ENCODE data around the gene HS3ST3B1.

Gene HS3ST3B1

DNA sequence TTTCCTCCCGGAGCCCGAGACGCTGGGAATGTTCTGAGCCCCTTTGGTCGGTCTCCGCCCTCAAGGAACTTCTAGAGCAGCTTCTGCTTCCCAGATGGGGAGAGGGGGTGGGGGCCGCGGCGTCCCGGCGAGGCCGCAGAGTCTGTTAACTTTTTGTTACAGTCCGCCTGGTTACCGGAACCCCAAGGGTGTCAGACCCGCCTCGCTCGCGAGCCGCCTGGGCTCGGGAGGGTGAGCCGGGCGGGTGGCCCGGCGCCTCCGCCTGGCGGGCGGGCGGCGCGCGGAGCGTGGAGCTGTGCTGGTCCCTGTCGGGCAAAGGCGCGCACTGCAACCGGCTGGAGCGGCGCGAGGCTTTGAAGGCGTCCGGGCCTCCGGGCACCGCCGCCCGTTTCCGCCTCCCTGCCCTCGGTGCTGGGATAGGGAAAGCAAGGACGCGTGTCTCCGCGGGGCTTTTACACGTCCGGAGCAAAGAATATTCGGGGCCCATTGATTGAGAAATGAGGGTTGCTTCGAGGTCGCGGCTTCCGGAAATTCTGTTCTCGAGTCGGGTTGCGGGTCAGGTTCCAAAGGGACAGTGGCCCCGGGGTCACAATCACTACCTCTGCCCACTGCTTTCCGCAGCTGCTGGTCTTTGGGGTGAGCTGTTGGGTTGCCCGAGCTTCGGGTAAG is 1.7 kb downstream of the HS3ST3B1 start:
- in situ Hi-C loops (cut with HindIII; ENCODE audit: low sequenced_read_pairs), result loop anchor here (25.0 kb wide), 1 partner anchor 715 kb away; no protein-coding TSS in a partner anchor

DNA sequence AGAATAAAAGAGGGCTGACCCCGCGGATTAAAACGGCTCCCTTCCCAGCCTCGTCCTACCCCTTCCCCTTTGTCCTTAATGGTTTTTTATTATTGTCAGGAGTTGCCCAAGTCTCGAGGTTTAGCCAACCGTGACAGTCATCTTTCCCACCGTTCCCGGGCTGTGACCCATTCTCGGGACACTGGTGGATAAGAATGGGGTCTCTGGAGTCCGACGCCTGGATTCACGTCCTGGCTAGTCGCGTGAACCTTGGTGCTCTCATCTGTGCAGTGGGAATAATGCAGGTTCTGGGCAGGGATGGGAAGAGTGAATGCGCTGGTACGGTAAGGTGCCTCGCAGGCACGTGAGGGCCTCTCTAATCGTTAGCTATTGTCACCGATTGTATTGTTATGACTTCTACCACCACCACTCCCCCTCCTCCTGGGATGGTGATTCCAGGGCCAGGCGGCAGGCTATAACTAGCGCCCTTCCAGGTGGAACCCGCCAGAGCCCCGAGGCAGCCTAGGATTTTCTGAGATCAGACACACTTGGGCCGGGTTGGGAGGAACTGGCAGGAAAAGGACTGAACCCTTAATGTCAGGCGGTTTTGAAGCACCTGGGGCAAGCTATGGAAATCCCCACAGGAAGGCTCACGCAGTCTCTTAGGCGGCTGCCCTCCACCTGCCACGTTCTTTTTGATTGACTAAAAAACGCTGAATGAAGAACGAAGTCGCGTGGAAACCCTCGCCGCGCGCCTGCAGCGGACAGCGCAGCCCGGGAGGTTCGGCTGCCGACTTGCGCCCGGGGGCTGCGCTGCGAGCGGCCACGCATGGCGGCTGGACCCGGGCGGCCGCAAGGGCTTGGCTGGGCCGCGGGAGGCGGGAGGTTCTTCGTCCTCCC is 2.7 kb downstream of the HS3ST3B1 start:
- in situ Hi-C loops (cut with HindIII; ENCODE audit: low sequenced_read_pairs), result loop anchor here (25.0 kb wide), 1 partner anchor 716 kb away; no protein-coding TSS in a partner anchor

DNA sequence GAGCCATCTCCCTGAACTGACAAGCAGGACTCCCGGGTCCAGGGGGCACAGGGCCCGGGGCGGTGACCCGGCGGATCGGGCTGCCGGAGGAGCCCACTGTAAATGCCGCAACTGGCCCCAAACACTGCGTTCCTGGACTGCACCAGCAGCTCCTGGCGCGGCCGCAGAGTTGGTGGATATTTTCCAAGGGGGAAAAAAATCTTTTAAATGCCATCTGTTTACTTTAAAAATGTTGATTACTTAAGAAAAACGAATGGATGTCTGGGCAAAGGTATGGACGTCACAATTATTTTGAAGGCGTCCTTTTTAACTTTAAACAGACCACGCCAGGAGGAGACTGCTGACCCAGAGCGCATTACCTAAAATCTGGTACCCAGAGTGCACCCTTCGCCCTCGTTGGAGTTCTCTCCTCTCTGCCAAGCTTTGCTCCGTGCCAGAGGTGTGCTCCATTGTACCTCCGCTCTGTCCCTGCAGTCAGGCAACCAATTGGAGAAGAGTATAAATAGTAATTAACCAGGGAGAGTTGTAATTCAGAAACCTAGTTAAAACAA is 3.4 kb downstream of the HS3ST3B1 start:
- in situ Hi-C loops (cut with HindIII; ENCODE audit: low sequenced_read_pairs), result loop anchor here (25.0 kb wide), 1 partner anchor 717 kb away; no protein-coding TSS in a partner anchor

DNA sequence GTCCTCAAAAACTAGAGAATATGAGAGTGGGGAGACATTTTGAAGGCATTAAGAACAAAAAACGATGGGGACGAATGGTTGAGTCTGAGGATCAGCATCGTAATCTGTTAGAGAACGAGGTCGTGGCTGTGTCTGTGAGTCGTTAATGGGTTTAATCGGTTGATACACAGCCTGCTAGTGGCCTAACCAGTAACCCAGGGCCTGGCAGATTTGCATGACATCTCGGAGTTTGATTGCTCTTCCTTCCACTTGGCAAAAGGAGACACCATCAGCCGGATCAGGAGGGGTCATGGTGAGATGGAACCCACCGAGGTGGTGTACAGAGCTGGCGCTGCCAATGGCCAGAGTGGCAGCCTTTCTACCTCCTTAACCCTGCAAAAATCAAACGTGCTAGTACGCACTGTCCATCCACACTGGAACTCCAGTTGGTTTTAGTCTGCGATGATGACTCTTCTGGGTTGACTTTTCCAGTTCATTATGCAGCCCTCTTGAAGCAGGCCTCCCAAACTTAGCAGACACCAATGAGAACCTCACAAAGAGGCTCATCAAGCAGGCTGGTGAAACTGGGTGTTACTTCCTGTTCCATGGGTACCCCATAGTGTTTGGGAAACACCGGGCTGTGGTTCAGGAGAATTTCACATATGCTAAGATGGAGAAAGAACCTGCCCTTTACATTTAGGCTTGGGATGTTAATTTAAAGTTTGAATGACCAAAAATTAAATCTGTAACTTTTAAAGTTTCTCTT is 4.1 kb downstream of the HS3ST3B1 start:
- in situ Hi-C loops (cut with HindIII; ENCODE audit: low sequenced_read_pairs), result loop anchor here (25.0 kb wide), 1 partner anchor 718 kb away; no protein-coding TSS in a partner anchor

DNA sequence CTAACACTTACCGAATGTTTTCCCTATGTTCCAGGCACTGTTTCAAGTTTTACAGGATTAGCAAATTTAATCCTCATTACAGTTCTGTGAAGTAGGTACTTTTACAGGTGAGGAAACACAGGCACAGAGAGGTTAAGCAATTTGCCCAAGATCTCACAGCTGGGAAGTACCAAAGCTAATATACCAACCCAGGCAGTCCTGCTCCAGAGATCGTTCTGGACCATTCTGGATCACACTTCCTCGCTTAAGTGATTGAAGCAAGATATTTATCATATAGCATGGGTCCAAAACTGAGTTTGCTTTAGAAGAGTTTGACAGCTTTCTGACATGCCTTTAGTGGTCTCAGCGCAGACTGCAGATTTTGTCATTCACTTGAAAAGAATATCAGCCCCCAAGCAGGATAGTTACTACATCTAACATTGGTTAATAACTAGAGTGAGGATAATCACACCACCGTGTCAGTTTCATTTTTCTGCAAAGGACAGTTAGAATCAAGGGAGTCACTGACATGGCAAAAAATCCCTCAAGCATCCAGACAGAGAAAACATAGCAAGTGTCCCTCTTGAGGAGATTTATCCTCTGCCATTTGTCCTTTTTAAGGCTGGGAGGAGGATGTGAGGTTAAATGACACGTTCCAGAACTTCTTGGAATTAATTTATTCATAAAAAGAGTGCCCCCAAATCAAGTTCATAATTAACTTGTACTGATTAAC is 5.1 kb downstream of the HS3ST3B1 start:
- in situ Hi-C loops (cut with HindIII; ENCODE audit: low sequenced_read_pairs), result loop anchor here (25.0 kb wide), 1 partner anchor 719 kb away; no protein-coding TSS in a partner anchor

DNA sequence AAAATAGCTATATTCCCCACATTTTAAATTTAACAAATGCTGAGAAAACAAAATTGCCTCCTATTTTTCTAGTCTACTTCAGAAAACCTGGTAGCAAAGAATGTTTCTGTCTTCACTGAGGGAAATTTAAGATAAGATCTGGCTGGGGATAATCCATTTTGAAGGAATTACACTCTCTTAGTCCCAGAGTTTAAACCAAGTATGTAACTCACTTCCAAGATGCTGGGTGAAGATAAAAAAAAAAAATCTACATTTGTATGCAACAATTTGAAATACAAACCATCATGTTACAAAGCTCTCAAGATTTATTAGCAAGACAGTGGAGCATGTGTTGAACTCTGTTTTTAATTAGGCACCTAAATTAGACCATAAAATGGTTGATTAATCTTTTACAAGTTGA is 5.7 kb downstream of the HS3ST3B1 start:
- in situ Hi-C loops (cut with HindIII; ENCODE audit: low sequenced_read_pairs), result loop anchor here (25.0 kb wide), 1 partner anchor 719 kb away; no protein-coding TSS in a partner anchor

DNA sequence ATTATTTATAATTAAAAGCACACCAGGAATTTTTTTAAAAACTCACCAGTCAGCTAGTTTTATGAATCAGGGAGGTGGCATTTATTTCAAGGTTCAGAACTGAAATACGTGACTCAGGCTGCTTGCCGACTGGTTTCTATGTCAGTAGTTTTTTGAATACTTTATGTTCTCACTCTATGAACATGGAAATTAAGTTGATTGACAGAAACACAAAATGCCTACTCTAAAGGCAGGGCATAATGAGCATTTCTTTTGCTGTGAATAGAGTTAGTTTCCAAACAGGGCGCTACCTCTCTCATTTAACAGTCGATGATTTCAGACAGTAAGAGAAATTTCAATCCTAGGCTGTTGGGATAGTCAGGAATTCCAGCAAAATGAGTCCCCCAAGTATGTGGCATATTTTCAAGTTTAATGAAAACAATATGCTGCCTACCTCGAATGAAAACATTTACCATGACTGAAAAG is 6.7 kb downstream of the HS3ST3B1 start:
- in situ Hi-C loops (cut with HindIII; ENCODE audit: low sequenced_read_pairs), result loop anchor here (25.0 kb wide), 1 partner anchor 720 kb away; no protein-coding TSS in a partner anchor

DNA sequence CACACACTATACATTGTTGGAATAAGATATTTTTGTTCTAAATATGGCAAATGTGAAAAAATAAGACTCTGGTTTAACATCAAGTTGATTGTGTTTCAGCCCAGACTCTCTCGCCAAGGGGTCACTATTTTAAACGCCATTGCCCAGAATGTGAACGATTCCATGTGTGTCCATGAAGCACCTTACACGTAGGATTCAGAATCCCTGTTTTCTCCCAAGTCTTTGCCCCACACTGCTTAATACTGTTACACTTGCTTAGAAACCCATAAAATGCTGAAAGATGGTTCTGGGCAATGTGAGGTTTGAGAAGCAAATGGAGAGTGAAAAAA is 7.7 kb downstream of the HS3ST3B1 start:
- in situ Hi-C loops (cut with HindIII; ENCODE audit: low sequenced_read_pairs), result loop anchor here (25.0 kb wide), 1 partner anchor 721 kb away; no protein-coding TSS in a partner anchor

DNA sequence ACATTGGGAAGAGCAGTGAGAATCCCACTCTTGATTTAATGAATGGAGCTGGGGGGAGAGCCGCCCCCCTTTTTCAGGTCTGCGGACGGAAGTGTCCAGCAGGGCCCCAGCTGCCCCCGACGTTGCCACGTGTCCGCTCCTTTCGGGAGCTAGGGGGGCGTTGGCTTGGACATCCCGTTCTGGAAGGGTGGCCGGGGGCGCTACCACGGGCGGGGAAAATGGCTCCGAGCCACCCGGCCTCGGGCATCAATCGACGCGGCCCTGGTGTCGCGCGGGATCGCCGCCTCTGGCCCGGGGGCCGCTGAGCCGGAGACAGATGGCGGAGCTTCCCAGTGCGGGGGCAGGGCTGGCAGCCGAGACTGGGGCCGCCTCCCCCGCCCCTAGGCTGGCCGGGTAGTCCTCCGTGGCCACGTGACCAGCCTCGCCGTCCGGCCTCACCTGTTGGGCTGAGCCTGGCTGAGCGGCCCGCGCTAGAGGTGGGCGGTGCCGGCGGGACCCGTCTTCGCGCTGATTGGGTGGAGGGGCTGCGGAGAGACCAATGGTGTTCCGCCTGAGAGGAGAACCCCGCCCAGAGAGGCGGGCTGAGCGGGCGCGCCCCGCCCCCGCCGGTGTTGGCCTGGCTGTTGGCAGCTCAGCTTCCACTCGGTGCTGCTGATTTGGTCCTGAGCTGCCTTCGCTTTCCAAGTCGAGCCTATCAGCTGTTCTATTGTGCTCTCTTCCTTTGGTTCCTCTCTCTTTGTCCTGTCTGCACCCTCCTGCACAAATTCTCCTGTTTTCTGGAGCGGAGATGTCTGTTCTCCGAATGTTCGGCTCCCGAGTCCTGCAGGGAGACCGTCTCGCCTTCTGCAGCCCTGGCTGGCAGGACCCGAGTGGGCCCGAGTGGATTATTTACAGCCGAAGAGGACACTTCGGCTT is 8.3 kb downstream of the HS3ST3B1 start:
- in situ Hi-C loops (cut with HindIII; ENCODE audit: low sequenced_read_pairs), result loop anchor here (25.0 kb wide), 1 partner anchor 722 kb away; no protein-coding TSS in a partner anchor

DNA sequence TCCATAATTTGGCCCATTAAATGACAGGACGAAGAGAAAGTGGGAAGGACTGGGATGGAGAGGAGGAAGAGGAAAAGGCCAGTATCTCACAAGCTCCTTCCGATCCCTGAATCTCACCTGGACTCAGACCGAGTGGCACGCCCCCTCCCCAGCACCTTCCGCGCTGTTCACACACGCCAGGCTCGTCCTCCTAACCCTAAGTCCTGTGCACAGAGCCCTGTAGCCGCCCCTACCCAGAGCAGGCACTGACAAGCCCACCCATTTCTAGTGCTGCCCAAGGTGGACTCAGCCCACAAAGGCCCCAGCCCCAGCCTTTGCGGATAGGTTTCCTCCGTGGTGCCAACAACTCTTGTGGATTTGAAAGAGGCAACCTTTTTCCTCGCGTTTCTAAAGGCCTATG is 9.2 kb downstream of the HS3ST3B1 start:
- in situ Hi-C loops (cut with HindIII; ENCODE audit: low sequenced_read_pairs), result loop anchor here (25.0 kb wide), 1 partner anchor 723 kb away; no protein-coding TSS in a partner anchor

DNA sequence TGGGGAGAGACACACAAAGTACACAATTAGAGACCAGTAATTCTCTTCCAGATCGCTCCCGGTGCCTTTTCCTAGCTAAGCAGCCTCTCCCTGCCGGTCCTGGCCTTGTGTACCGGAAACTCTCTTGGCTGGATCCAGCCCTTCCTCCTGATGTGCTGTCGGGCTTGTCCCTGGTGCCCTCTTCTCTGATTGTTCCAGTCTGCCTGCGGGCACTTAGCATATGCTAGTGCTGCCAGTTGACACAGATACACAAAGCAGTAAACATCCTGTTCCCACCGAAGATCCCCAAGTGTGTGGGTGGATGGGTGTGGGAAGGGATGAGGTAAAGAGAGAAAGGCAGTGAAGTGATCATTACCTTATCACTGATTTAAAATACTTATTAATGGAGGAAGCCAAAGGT is 9.7 kb downstream of the HS3ST3B1 start:
- in situ Hi-C loops (cut with HindIII; ENCODE audit: low sequenced_read_pairs), result loop anchor here (25.0 kb wide), 1 partner anchor 723 kb away; no protein-coding TSS in a partner anchor

DNA sequence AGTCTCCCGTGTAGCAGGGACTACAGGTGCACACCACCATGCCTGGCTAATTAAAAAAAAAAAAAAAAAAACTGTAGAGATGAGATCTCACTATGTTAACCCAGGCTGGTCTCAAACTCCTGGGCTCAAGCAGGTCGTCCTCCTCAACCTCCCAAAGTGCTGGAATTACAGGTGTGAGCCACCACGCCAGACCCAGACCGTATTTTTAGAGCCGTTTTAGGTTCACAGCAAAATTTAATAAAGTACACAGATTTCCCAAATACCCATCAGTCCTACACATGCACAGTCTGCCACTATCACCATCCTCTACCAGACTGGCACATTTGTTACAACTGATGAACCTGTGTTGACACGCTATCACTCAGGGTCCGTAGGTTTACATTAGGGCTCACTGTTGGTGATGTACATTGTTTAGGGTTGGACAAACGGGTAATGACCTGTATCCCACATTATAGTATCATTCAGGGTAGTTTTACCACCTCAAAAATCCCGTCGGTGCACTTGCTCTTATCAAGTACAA is 10.4 kb downstream of the HS3ST3B1 start:
- in situ Hi-C loops (cut with HindIII; ENCODE audit: low sequenced_read_pairs), result loop anchor here (25.0 kb wide), 1 partner anchor 724 kb away; no protein-coding TSS in a partner anchor

DNA sequence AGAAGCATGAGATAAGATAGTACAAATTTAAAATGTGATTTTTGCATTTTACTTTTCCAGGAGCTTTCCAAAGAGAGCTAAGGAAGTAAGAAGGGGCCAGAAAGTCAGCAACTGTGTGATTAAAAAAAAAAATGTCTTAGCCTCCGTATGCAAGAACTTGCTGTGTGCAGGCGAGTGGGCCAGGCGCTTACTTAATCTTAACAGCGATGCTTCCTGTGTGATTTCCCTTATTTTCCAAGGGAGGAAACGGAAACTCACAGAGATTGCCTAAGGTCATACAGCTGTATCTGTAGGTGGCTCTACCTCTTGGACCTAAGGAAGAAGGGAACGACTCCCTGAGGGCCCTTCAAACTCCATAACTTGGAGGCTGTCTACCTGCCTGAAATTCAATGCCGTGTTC is 11.1 kb downstream of the HS3ST3B1 start:
- in situ Hi-C loops (cut with HindIII; ENCODE audit: low sequenced_read_pairs), result loop anchor here (25.0 kb wide), 1 partner anchor 725 kb away; no protein-coding TSS in a partner anchor

DNA sequence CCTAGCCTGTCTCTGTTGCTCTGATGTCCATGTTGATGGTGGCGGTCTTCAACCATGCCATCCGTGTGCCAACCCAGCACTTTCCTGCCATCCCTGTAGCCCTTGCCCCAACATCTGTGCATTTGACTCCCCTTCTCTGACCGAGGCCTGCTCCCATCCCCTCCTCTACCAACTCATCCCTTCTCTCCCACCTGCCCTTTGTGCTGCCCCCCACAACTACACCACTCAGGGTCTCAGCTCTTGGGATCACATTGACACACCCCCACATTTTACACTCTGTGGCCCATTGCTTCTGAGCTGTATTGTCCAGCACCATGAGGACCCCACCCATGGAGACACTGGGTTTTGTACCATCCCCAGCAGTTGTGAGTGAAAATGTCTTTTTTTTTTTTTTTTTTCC is 11.6 kb downstream of the HS3ST3B1 start:
- in situ Hi-C loops (cut with HindIII; ENCODE audit: low sequenced_read_pairs), result loop anchor here (25.0 kb wide), 1 partner anchor 725 kb away; no protein-coding TSS in a partner anchor

DNA sequence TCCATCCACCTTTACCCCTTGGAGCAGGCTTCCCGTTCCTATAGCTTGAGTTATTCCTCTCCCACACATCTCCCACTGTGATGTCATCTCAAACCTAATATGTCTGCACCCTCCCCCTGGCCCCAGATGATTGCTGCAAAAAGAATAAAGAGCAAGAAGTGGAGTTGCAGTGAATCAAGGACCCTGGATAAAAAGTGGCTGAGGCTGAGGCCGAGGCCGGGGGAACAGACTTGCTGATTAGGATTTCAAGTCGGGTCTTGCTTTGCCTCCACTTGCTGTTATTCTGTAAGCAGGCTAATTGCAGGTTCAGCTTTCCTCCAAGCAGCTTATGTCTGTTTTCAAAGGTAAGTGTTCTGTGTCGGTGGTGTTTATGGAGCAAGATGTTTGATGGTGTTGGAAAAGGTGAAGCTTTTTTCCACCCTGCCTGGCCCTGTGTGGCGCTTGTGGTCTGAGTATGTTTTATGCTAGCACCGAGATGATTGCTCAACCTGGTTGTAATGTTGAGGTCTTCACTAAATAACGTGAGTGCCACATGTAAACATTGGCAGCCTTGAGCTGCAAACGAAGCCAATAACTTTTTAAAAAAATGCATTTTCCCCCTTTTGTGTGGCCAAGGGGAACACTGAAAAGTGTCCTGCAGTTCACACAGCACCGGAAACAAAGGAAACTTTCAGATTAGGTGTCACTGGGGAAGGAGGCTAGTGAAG is 15.4 kb downstream of the HS3ST3B1 start:
- in situ Hi-C loops (cut with HindIII; ENCODE audit: low sequenced_read_pairs), result loop anchor here (25.0 kb wide), 1 partner anchor 729 kb away; no protein-coding TSS in a partner anchor

DNA sequence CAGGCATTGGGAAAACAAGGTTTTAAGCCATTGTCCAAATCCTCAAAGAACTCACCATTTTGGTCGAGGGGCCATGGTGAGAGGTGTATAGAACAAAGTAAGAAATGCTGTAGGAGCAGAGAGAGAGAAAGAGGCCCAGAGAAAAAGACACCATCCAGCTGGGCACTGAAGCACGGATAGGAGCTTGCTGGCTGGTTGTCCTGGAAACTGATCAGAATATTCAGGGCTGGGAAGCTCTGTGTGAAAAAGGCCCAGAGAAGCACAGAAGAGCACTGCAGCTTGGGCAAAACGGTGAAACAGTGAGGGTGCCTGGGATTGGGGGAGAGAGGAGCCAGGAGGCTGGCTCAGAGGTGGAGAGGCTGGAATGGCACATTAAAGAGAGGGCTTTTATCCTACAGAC is 16.5 kb downstream of the HS3ST3B1 start:
- in situ Hi-C loops (cut with HindIII; ENCODE audit: low sequenced_read_pairs), result loop anchor here (25.0 kb wide), 1 partner anchor 730 kb away; no protein-coding TSS in a partner anchor

DNA sequence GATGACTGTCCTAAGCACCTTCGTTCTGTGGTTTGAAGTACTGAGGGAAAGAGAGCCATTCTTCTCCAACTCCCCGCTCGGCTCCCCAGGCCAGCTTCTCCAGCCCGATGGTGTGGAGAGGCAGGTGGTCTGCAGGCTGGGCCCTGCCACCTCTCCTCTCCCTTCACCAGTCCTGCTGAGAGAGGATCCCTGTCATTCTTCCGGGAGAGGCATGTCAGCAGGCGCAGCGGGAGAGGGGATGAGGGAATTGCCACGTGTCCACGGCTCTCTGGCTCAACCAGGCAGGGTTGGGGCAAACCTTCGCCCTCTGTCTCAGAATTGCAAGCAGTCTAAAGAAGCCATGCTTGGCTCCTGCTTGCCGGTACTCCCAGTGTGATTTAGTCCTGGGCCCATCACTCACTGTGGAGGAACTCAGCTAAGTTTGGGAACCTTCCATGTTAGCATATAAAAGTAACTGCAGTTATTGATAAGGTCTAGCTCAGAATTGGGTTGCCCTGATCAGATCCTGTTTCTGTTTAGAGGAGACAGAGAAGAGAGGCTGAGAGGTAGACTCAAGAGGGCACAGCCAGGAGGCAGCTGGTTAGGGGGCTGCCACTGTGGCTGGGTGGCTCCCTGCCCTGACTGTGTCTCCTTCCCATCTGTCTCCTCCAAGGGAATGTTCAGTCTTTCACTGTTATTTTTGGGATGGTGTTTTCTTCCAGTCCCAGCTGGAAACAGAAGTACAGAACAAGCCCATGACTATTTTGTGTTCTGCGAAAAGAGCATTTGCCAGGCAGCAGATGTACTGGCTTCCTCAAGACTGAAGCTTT is 17.4 kb downstream of the HS3ST3B1 start:
- in situ Hi-C loops (cut with HindIII; ENCODE audit: low sequenced_read_pairs), result loop anchor here (25.0 kb wide), 1 partner anchor 731 kb away; no protein-coding TSS in a partner anchor
